Trophoblast cell (in vitro differentiated cells and primary cell): Measurements from ENCODE around the gene RAB4B.
A peak's percentile ranks its signal among the peaks of the same experiment; 100 is the strongest.

Source experiments
- DNase-seq, 2 donors: peaks; one replicate each; pipeline ENCODE4 v3.0.0-alpha.2; 2016
- H2AFZ ChIP-seq: 2 replicates; pipeline ENCODE4 v1.6.1; 2013; ENCODE audit warnings: low read length, moderate library complexity, mild to moderate bottlenecking; ENCODE audit not compliant: insufficient read depth, poor library complexity
- H2AK5ac ChIP-seq: 2 replicates; pipeline ENCODE4 v1.6.1; 2013; ENCODE audit warnings: mild to moderate bottlenecking, low read length
- H2BK120ac ChIP-seq: 2 replicates; pipeline ENCODE4 v1.6.1; 2013; ENCODE audit warnings: low read length, mild to moderate bottlenecking, moderate library complexity; ENCODE audit not compliant: insufficient read depth, poor library complexity
- H2BK12ac ChIP-seq: 2 replicates; pipeline ENCODE4 v1.6.1; 2013; ENCODE audit warnings: mild to moderate bottlenecking, low read length, moderate library complexity
- H2BK5ac ChIP-seq: 2 replicates; pipeline ENCODE4 v1.6.1; 2013; ENCODE audit warnings: low read length, low read depth, moderate library complexity, mild to moderate bottlenecking; ENCODE audit not compliant: poor library complexity
- H3K14ac ChIP-seq: 2 replicates; pipeline ENCODE4 v1.6.1; 2013; ENCODE audit warnings: mild to moderate bottlenecking, low read length
- H3K18ac ChIP-seq: 2 replicates; pipeline ENCODE4 v1.6.1; 2013; ENCODE audit warnings: mild to moderate bottlenecking, low read length
- H3K23ac ChIP-seq: 2 replicates; pipeline ENCODE4 v1.6.1; 2013; ENCODE audit warnings: low read length
- H3K27ac ChIP-seq: 2 replicates; pipeline ENCODE4 v1.5.1; 2013; ENCODE audit warnings: low read depth, mild to moderate bottlenecking, inconsistent platforms, low read length, moderate library complexity
- H3K27me3 ChIP-seq: 2 replicates; pipeline ENCODE4 v1.6.1; 2013; ENCODE audit warnings: inconsistent platforms, mild to moderate bottlenecking, low read length, moderate library complexity; ENCODE audit not compliant: insufficient read depth
- H3K36me3 ChIP-seq, 2 experiments: 1 replicate in 1 of 2; 2 replicates in 1 of 2; pipeline ENCODE4 v1.6.1; 2013; ENCODE audit warnings: low read length in 2 of 2, mild to moderate bottlenecking in 2 of 2, moderate library complexity in 1 of 2; ENCODE audit not compliant: insufficient read depth in 2 of 2, control insufficient read depth in 1 of 2
- H3K4ac ChIP-seq: 2 replicates; pipeline ENCODE4 v1.6.1; 2013; ENCODE audit warnings: low read depth, mild to moderate bottlenecking, low read length, moderate library complexity
- H3K4me1 ChIP-seq, 2 experiments: 1 replicate in 1 of 2; 2 replicates in 1 of 2; pipeline ENCODE4 v1.6.1; 2013; ENCODE audit warnings: low read length in 2 of 2, mild to moderate bottlenecking in 2 of 2, moderate library complexity in 1 of 2; ENCODE audit not compliant: insufficient read depth in 2 of 2, control insufficient read depth in 1 of 2
- H3K4me2 ChIP-seq: 2 replicates; pipeline ENCODE4 v1.6.1; 2013; ENCODE audit warnings: inconsistent platforms, mild to moderate bottlenecking, low read length, moderate library complexity
- H3K4me3 ChIP-seq: 2 replicates; pipeline ENCODE4 v1.5.1; 2013; ENCODE audit warnings: mild to moderate bottlenecking, low read depth, low read length, inconsistent platforms
- H3K79me1 ChIP-seq: one replicate; pipeline ENCODE4 v1.6.1; 2013; ENCODE audit warnings: low read length
- H3K79me2 ChIP-seq: 2 replicates; pipeline ENCODE4 v1.6.1; 2013; ENCODE audit warnings: low read length, mild to moderate bottlenecking; ENCODE audit not compliant: control insufficient read depth, insufficient read depth, poor library complexity
- H3K9ac ChIP-seq: 2 replicates; pipeline ENCODE4 v1.6.1; 2013; ENCODE audit warnings: mild to moderate bottlenecking, low read length
- H3K9me3 ChIP-seq: 2 replicates; pipeline ENCODE4 v1.6.1; 2013; ENCODE audit warnings: low read depth, mild to moderate bottlenecking, control low read depth, inconsistent platforms, low read length; ENCODE audit not compliant: insufficient read depth
- H4K12ac ChIP-seq: 2 replicates; pipeline ENCODE4 v1.6.1; 2013; ENCODE audit warnings: low read depth, mild to moderate bottlenecking, low read length, moderate library complexity
- H4K8ac ChIP-seq: 2 replicates; pipeline ENCODE4 v1.6.1; 2013; ENCODE audit warnings: low read depth, mild to moderate bottlenecking, low read length, moderate library complexity
- H4K91ac ChIP-seq: one replicate; pipeline ENCODE4 v1.6.1; 2013; ENCODE audit warnings: low read depth, mild to moderate bottlenecking, low read length, moderate library complexity
- WGBS: extraction: QIAGEN DNeasy Blood & Tissue Kit; methylation state at CpG from one replicate; pipeline ENCODE4 v1.1.7; 2013; ENCODE audit warnings: missing lambda C conversion rate; ENCODE audit not compliant: insufficient read length, insufficient coverage; ENCODE audit errors: extremely low coverage; 5-methylcytosine and 5-hydroxymethylcytosine counted together

The RAB4B gene

DNA sequence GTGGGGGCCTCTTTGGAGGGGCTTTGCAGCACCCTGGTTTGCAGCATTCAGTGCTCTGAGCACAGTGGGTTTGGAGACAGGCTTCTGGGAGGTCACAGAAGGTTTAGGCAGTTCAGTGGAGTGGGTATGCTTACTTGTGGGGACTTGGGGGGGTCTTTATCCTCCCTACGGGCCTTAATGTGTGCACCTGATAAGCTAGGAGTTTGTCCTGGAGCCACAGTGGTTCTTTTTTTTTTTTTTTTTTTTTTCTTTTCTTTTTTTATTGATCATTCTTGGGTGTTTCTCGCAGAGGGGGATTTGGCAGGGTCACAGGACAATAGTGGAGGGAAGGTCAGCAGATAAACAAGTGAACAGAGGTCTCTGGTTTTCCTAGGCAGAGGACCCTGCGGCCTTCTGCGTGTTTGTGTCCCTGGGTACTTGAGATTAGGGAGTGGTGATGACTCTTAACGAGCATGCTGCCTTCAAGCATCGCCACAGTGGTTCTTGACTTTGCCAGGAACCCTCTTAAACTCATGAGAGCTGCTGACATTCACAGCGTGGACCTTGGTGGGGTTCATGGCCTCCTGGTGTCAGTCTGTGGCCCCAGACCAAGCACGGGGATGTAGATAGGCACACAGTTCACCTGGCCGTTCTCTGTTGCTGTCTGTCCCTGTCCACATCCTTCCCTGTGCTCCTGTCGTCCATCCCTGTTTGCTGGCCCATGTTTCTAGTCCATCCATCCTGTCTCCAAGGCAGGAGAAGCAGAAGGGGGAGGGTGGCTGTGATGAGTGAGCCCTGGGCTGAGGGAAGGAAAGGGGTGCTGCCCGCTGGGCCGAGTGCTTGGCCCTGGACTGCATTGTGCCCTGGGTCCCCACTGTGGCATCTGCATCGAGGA is 23.6 kb downstream of the RAB4B start:
- H3K14ac ChIP-seq = no peak overlapping the region
- H2BK5ac ChIP-seq = no peak overlapping the region
- H3K9ac ChIP-seq = no peak overlapping the region
- H4K8ac ChIP-seq = no peak overlapping the region
- H2BK12ac ChIP-seq = no peak overlapping the region
- peak overlapping the region; percentile 16 for H3K18ac ChIP-seq
- peaks cover 47 to 51% of the 10 kb centered on the region in 2 experiments for H3K36me3 ChIP-seq
- H2AK5ac ChIP-seq = no peak overlapping the region
- no peak overlapping the region for H2BK120ac ChIP-seq
- H3K79me2 ChIP-seq = peaks cover 43% of the 10 kb centered on the region
- WGBS = no CpG with 5 or more reads among the region's 13 CpGs
- peaks cover 8% of the 10 kb centered on the region for H3K79me1 ChIP-seq
- no peak overlapping the region for H3K23ac ChIP-seq
- H4K12ac ChIP-seq = peak overlapping the region; percentile 24
- H2AFZ ChIP-seq = no peak overlapping the region
- no peak overlapping the region for H4K91ac ChIP-seq
- peak overlapping the region; percentile 11 for H3K4me2 ChIP-seq
- H3K4ac ChIP-seq = peak overlapping the region; percentile 82
- no peak overlapping the region for H3K4me3 ChIP-seq
- peaks cover 36 to 50% of the 10 kb centered on the region in 2 experiments for H3K4me1 ChIP-seq
- H3K27ac ChIP-seq = no peak overlapping the region
- H3K27me3 ChIP-seq = no peaks in the 10 kb centered on the region
- H3K9me3 ChIP-seq = peaks cover 4% of the 10 kb centered on the region
- no peak for DNase-seq

DNA sequence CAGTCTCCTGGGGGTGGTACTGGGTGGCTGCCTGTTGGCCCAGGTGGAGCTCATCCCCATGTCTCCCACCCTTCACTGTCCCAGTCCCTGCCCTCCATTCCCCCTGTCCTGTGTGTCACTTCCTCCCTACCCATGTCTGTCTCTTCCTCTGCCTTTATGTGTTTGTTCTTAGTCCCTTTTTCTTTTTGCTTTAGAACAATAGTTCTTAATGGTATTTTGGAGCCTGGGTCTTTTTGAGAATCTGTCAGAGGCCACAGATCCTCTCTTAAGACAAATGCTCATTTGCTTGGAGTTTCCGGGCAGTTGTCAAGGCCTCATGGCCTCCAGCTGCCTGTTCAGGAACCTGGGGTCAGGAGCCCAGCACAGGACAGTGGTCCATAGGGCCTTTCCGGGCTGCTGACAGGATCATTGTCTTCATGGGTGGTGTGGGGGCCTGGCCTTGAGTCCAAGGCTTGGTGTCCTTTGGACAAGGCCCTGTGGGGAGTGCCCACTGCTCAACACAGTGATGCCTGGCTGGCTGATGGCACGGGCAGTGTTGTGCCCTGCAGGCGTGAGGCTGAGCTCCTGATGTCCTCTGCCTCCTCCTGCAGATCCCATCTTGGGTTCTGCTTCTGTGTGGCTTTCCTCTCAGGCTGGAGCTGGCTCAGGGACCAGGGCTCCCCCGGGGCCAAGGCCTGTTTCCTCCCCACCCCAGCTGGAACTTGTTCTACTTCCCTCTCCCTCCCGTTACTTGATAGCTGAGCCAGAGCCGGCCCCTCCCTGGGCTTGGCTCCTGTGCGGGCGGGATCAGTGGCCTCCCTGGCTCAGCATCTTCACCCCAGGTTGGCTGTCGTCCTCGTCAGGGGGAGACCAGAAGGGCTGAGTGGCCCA is 24.5 kb downstream of the RAB4B start:
- Histone ChIP-seq H2BK120ac (no peak overlapping the region), H4K91ac (no peak overlapping the region), H3K14ac (no peak overlapping the region), H4K12ac (no peak overlapping the region), H3K23ac (no peak overlapping the region), H3K4me1 (peaks cover 41 to 54% of the 10 kb centered on the region in 2 experiments), H2BK5ac (no peak overlapping the region), H3K79me2 (peaks cover 43% of the 10 kb centered on the region), H3K27ac (no peak overlapping the region), H3K4me2 (peak overlapping the region; percentile 8), H3K18ac (no peak overlapping the region), H3K4me3 (no peak overlapping the region), H4K8ac (no peak overlapping the region), H3K9me3 (peaks cover 4% of the 10 kb centered on the region), H3K4ac (peak overlapping the region; percentile 73), H3K27me3 (no peaks in the 10 kb centered on the region), H2AFZ (no peak overlapping the region), H2BK12ac (no peak overlapping the region), H3K36me3 (peaks cover 53 to 57% of the 10 kb centered on the region in 2 experiments), H3K79me1 (peaks cover 8% of the 10 kb centered on the region), H2AK5ac (no peak overlapping the region), H3K9ac (no peak overlapping the region)
- no peak for DNase-seq
- no CpG with 5 or more reads among the region's 11 CpGs for whole genome bisulfite sequencing

DNA sequence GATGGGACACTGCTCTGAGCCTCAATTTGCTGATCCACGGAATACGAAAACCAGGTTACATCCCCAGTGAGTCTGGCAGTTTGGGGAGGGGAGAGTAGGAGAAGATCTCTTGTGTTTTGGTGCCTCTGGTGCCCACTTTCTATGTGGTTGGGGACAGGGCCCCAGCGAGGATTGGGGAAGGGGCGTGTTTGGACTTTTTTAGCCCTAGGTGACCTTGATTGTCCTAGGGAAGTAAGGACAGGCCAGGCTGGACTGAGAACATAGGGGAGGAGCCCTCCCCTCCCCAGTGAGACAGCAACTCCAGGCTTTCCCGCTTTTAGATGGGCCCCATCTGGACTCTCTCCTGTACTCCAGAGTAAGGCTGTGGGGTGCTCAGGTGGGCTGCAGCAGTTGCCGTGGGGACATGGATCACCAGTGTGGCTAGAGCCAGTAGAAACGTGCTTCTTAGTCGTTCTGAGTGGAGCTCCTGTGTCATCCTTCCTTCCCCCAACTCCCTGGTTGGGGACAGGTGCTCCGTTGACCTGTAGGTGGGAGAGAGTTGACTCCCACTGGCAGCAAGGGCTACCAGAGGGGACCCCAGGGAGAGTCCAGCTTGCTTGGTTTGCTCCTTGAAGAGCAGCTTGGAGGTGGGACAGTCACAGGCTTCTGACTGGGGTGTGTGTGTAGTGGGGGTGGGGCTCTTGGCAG is 25.3 kb downstream of the RAB4B start:
- H4K91ac ChIP-seq = no peak overlapping the region
- no peak overlapping the region for H3K9ac ChIP-seq
- no peak overlapping the region for H2BK12ac ChIP-seq
- H3K4me3 ChIP-seq = no peak overlapping the region
- no peak overlapping the region for H4K8ac ChIP-seq
- H3K9me3 ChIP-seq = peaks cover 4% of the 10 kb centered on the region
- peak overlapping the region; percentile 15 for H2AFZ ChIP-seq
- H2BK5ac ChIP-seq = no peak overlapping the region
- no peak overlapping the region for H4K12ac ChIP-seq
- H3K18ac ChIP-seq = no peak overlapping the region
- peaks cover 43% of the 10 kb centered on the region for H3K79me2 ChIP-seq
- H2AK5ac ChIP-seq = no peak overlapping the region
- no peak overlapping the region for H3K4me2 ChIP-seq
- peak overlapping the region; percentile 12 for H3K4ac ChIP-seq
- H3K14ac ChIP-seq = no peak overlapping the region
- WGBS = no CpG with 5 or more reads among the region's 9 CpGs
- no peak overlapping the region for H3K27ac ChIP-seq
- H3K36me3 ChIP-seq = peaks cover 61 to 65% of the 10 kb centered on the region in 2 experiments
- H3K79me1 ChIP-seq = peaks cover 8% of the 10 kb centered on the region
- H3K4me1 ChIP-seq = peaks cover 41 to 49% of the 10 kb centered on the region in 2 experiments
- no peak overlapping the region for H2BK120ac ChIP-seq
- H3K23ac ChIP-seq = no peak overlapping the region
- H3K27me3 ChIP-seq = no peaks in the 10 kb centered on the region
- no peak for DNase-seq
